Mesendoderm (in vitro differentiated cells): Measurements from ENCODE around the gene LCT.

Experiments
- DNase-seq: peaks from one replicate; pipeline ENCODE4 v3.0.0; 2013
- H2AK5ac ChIP-seq: 2 replicates; pipeline ENCODE4 v1.6.1; 2013; ENCODE audit warnings: low read length, inconsistent platforms
- H2BK120ac ChIP-seq: 2 replicates; pipeline ENCODE4 v1.6.1; 2013; ENCODE audit warnings: low read depth, mild to moderate bottlenecking, low read length, moderate library complexity, mixed read lengths
- H2BK15ac ChIP-seq: replicated peaks from 2 replicates; pipeline ENCODE4 v1.6.1; 2013; ENCODE audit warnings: low read depth, mild to moderate bottlenecking, moderate library complexity
- H2BK5ac ChIP-seq: 2 replicates; pipeline ENCODE4 v1.6.1; 2013; ENCODE audit warnings: low read length, inconsistent platforms
- H3K18ac ChIP-seq: 2 replicates; pipeline ENCODE4 v1.6.1; 2013; ENCODE audit warnings: mild to moderate bottlenecking, low read length, mixed read lengths
- H3K23ac ChIP-seq: one replicate; pipeline ENCODE4 v1.6.1; 2013; ENCODE audit warnings: low read length
- H3K27ac ChIP-seq: 2 replicates; pipeline ENCODE4 v1.5.1; 2013; ENCODE audit warnings: low read depth, mild to moderate bottlenecking, inconsistent platforms, low read length, moderate library complexity
- H3K27me3 ChIP-seq: 2 replicates; pipeline ENCODE4 v1.6.1; 2013; ENCODE audit warnings: low read length, control low read depth, mild to moderate bottlenecking, inconsistent platforms; ENCODE audit not compliant: insufficient read depth, poor library complexity
- H3K36me3 ChIP-seq: 2 replicates; pipeline ENCODE4 v1.6.1; 2013; ENCODE audit warnings: low read length, inconsistent platforms; ENCODE audit not compliant: control insufficient read depth, insufficient read depth
- H3K4ac ChIP-seq: one replicate; pipeline ENCODE4 v1.6.1; 2013; ENCODE audit warnings: low read depth, mild to moderate bottlenecking, low read length, moderate library complexity
- H3K4me1 ChIP-seq: 2 replicates; pipeline ENCODE4 v1.6.1; 2013; ENCODE audit warnings: low read depth, low read length, inconsistent platforms; ENCODE audit not compliant: control insufficient read depth
- H3K4me2 ChIP-seq: 2 replicates; pipeline ENCODE4 v1.6.1; 2013; ENCODE audit warnings: low read length
- H3K4me3 ChIP-seq: 2 replicates; pipeline ENCODE4 v1.5.1; 2013; ENCODE audit warnings: mild to moderate bottlenecking, low read length
- H3K56ac ChIP-seq: one replicate; pipeline ENCODE4 v1.6.1; 2013; ENCODE audit warnings: low read length
- H3K79me1 ChIP-seq: 2 replicates; pipeline ENCODE4 v1.6.1; 2013; ENCODE audit warnings: low read length, inconsistent platforms
- H3K79me2 ChIP-seq: 2 replicates; pipeline ENCODE4 v1.6.1; 2013; ENCODE audit warnings: mild to moderate bottlenecking, low read length; ENCODE audit not compliant: control insufficient read depth, insufficient read depth
- H3K9ac ChIP-seq: 2 replicates; pipeline ENCODE4 v1.6.1; 2013; ENCODE audit warnings: low read length, inconsistent platforms
- H4K5ac ChIP-seq: one replicate; pipeline ENCODE4 v1.6.1; 2013; ENCODE audit warnings: low read length
- H4K8ac ChIP-seq: one replicate; pipeline ENCODE4 v1.6.1; 2013; ENCODE audit warnings: low read depth, mild to moderate bottlenecking, control low read depth, low read length, moderate library complexity
- whole genome bisulfite sequencing: extraction: QIAGEN DNeasy Blood & Tissue Kit; methylation state at CpG from one replicate; pipeline ENCODE4 v1.1.7; 2013; ENCODE audit warnings: low lambda C conversion rate, missing lambda C conversion rate; ENCODE audit not compliant: insufficient coverage; ENCODE audit errors: extremely low coverage; 5-methylcytosine and 5-hydroxymethylcytosine counted together

LCT gene

DNA sequence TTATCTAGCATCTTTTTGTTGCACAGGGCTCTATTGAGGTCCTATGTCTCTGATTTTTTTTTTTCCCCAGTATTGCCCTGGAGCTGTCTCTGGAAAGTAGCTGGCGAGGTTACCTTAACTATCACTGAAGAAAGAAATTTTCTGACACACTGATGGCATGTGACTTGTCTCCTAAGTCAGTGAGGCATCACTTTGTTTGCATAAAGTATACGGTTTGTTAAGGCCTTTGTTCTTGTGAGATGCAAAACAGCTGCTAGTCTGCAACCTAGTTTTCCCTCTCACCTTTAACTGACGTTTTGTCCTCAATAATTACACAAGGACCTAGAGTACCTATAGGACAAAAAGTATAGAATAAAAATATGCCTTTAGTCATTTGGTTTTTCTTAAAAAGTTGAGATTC, 53.5 kb downstream of the LCT start:
- no peaks in the 10 kb centered on the region for H3K79me1 ChIP-seq
- no peak overlapping the region for H2BK15ac ChIP-seq
- H3K56ac ChIP-seq, result no peak overlapping the region
- H4K5ac ChIP-seq, result no peak overlapping the region
- no peaks in the 10 kb centered on the region for H3K27me3 ChIP-seq
- no peak overlapping the region for H3K27ac ChIP-seq
- no CpG with 5 or more reads among the region's 3 CpGs for WGBS
- H3K4ac ChIP-seq, result no peak overlapping the region
- H2AK5ac ChIP-seq, result no peak overlapping the region
- H3K23ac ChIP-seq, result no peak overlapping the region
- H3K4me1 ChIP-seq, result no peaks in the 10 kb centered on the region
- H3K4me3 ChIP-seq, result no peak overlapping the region
- H3K4me2 ChIP-seq, result no peak overlapping the region
- no peak overlapping the region for H4K8ac ChIP-seq
- no peak for DNase-seq
- no peak overlapping the region for H3K9ac ChIP-seq
- H3K36me3 ChIP-seq, result peaks cover 2% of the 10 kb centered on the region
- H2BK120ac ChIP-seq, result no peak overlapping the region
- H2BK5ac ChIP-seq, result no peak overlapping the region
- H3K79me2 ChIP-seq, result no peaks in the 10 kb centered on the region
- H3K18ac ChIP-seq, result no peak overlapping the region

DNA sequence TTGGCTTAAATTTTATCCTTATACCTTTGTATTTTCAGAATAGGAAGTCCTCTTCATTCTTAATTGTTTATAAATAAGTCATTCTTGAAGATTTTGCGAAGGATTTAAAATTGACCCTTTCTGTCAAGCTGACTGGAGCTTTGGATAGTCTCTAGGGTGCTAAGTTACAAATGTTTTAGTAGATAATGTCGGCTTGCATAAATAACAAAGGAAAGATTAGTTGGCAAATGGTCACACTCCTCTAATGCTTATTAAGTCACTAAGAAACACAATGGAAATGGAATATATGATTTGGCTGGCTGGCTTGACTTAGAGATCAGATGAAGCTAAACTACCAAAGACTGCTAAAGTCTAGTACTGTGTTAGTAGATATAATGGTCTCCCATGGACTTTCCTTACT, 54.8 kb downstream of the LCT start:
- Histone ChIP-seq H3K79me1 (no peaks in the 10 kb centered on the region), H2BK5ac (no peak overlapping the region), H3K36me3 (peaks cover 4% of the 10 kb centered on the region), H3K4me1 (no peaks in the 10 kb centered on the region), H4K5ac (no peak overlapping the region), H3K56ac (no peak overlapping the region), H3K4me2 (no peak overlapping the region), H3K4ac (no peak overlapping the region), H3K9ac (no peak overlapping the region), H2AK5ac (no peak overlapping the region), H4K8ac (no peak overlapping the region), H3K23ac (no peak overlapping the region), H3K18ac (no peak overlapping the region), H3K4me3 (no peak overlapping the region), H2BK120ac (no peak overlapping the region), H3K27ac (no peak overlapping the region), H2BK15ac (no peak overlapping the region), H3K27me3 (no peaks in the 10 kb centered on the region), H3K79me2 (no peaks in the 10 kb centered on the region)
- WGBS, result no CpG with 5 or more reads among the region's 2 CpGs
- DNase-seq, result no peak

- Histone ChIP-seq H3K56ac (no peak overlapping the region), H2BK120ac (no peak overlapping the region), H3K23ac (no peak overlapping the region), H3K79me1 (no peaks in the 10 kb centered on the region), H2AK5ac (no peak overlapping the region), H3K79me2 (no peaks in the 10 kb centered on the region), H3K27ac (no peak overlapping the region), H3K18ac (no peak overlapping the region), H2BK15ac (no peak overlapping the region), H3K4me1 (no peaks in the 10 kb centered on the region), H3K9ac (no peak overlapping the region), H4K5ac (no peak overlapping the region), H3K4ac (no peak overlapping the region), H3K4me2 (no peak overlapping the region), H2BK5ac (no peak overlapping the region), H3K4me3 (no peak overlapping the region), H4K8ac (no peak overlapping the region), H3K27me3 (no peaks in the 10 kb centered on the region), H3K36me3 (peaks cover 8% of the 10 kb centered on the region)
- DNase-seq, result no peak
- no CpG with 5 or more reads among the region's 7 CpGs for WGBS
These were observed 60.6 kb downstream of the LCT start for GRCh38 chr2:135776367-135776766.

- no peaks in the 10 kb centered on the region for H3K27me3 ChIP-seq
These were observed 61.6 kb downstream of the LCT start for GRCh38 chr2:135775420-135775819.

GRCh38 chr2:135773917-135774316, 63.1 kb downstream of the LCT start:
- DNase-seq, result no peak
- Histone ChIP-seq H3K4me3 (no peak overlapping the region), H3K18ac (no peak overlapping the region), H3K79me2 (no peaks in the 10 kb centered on the region), H3K4me2 (no peak overlapping the region), H2BK5ac (no peak overlapping the region), H3K4me1 (no peaks in the 10 kb centered on the region), H2AK5ac (no peak overlapping the region), H3K23ac (no peak overlapping the region), H4K8ac (no peak overlapping the region), H4K5ac (no peak overlapping the region), H3K79me1 (no peaks in the 10 kb centered on the region), H2BK15ac (no peak overlapping the region), H2BK120ac (no peak overlapping the region), H3K36me3 (peaks cover 8% of the 10 kb centered on the region), H3K56ac (no peak overlapping the region), H3K4ac (no peak overlapping the region), H3K27me3 (no peaks in the 10 kb centered on the region), H3K27ac (no peak overlapping the region), H3K9ac (no peak overlapping the region)

More at GRCh38 chr2:135775420-135775819, 61.6 kb downstream of the LCT start:
- Histone ChIP-seq H3K79me1 (no peaks in the 10 kb centered on the region), H3K56ac (no peak overlapping the region), H3K4ac (no peak overlapping the region), H3K18ac (no peak overlapping the region), H3K36me3 (peaks cover 8% of the 10 kb centered on the region), H2BK120ac (no peak overlapping the region), H3K4me1 (no peaks in the 10 kb centered on the region), H2BK15ac (no peak overlapping the region), H4K5ac (no peak overlapping the region), H2AK5ac (no peak overlapping the region), H3K4me3 (no peak overlapping the region), H2BK5ac (no peak overlapping the region), H3K4me2 (no peak overlapping the region), H4K8ac (no peak overlapping the region), H3K79me2 (no peaks in the 10 kb centered on the region), H3K27ac (no peak overlapping the region), H3K23ac (no peak overlapping the region), H3K9ac (no peak overlapping the region)
- no peak for DNase-seq
- WGBS, result no CpG with 5 or more reads among the region's 2 CpGs

GRCh38 chr2:135773319-135773718, 63.7 kb downstream of the LCT start:
- Histone ChIP-seq H2BK5ac (no peak overlapping the region), H2BK15ac (no peak overlapping the region), H3K56ac (no peak overlapping the region), H3K4me1 (no peaks in the 10 kb centered on the region), H3K18ac (no peak overlapping the region), H3K4me3 (no peak overlapping the region), H3K9ac (no peak overlapping the region), H4K8ac (no peak overlapping the region), H3K4ac (no peak overlapping the region), H3K27me3 (no peaks in the 10 kb centered on the region), H3K36me3 (peaks cover 8% of the 10 kb centered on the region), H3K27ac (no peak overlapping the region), H2AK5ac (no peak overlapping the region), H2BK120ac (no peak overlapping the region), H3K79me1 (no peaks in the 10 kb centered on the region), H3K79me2 (no peaks in the 10 kb centered on the region), H3K23ac (no peak overlapping the region), H3K4me2 (no peak overlapping the region), H4K5ac (no peak overlapping the region)
- no CpG with 5 or more reads among the region's 2 CpGs for WGBS
- DNase-seq, result no peak
